ENCODE results near the gene PLD5.

DNA sequence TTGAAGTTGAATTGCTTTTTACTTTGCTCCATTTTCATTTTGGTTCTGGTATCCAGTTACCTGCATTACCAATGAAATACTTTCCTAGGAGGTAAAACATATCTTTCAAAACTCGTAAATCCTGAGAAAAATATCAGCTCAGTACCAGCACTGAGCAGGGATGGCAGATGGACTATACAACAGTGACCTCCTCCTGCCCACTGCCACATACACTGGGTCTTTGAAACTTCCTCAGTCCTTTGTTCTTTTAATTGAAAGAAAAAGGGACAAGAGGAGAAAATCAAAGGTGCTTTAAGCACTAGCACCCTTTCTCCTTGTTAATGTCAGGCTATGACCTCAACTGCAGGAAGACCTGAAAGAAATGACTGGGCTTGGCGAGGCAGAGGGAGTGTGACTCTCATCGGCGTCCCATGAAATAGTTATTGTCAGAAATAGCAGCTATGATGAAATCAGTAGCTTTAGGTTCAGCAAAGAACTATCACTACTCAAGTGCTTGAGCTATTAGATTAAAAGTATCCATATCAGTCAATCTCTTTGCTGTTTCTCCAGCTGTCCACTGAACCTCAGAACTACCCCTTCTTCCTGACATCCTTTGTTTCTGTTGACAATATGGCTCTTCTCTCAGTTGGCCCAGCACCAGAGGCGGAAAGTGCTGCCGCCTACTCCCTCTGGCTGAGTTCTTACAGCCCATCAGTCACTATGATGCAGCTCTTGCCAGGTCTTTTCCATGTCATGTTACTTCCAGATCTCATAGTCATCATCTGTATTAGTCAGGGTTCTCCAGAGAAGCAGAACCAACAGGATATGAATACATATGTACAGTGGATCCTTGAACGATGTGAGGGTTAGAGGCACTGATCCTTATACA is 318.6 kb downstream of the PLD5 start:
- TF ChIP-seq POLR2A (IDR thresholded peaks at IDR 0.05) (no peak), CTCF (IDR thresholded peaks at IDR 0.05) (no peak), POLR2AphosphoS5 (IDR thresholded peaks at IDR 0.05) (no peak), EP300 (IDR thresholded peaks at IDR 0.05) (no peak)
